ENCODE data around the gene DNASE1L3.

DNA sequence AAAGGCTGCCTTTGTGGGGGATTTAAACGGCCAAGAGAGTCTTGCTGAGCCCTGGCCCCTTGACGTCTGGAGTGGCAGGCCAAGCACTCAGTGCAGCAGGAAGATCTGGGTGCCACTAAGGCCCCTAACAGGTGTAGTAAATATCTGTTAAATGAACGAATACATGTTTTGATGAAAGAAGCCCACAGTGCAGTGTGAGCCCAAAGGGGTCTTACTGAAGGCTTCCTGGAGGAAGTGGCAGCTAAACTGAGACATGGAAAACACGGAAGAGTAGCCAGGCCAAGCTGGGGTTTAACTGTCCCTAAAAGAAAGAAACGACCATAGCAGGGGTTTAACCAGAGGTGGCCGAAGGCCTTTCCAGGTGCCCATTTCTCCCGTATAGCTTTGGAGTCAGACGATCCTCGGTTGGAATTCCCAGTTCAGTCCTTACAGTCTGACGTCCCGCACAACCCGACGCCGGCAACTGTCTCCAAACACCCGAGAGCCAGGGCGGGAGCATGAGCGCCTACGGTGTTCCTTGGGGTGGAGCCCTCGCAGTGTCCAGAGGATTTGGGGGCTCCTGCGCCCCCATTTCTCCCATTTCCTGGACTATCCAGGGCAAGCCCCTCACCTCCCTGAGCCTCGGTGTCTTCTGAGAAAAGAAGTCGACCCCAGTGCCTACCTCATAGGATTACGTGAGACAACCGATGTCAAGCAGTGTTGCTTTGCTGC lies 25.9 kb upstream of the DNASE1L3 start:
- TF ChIP-seq, protein P1, sequence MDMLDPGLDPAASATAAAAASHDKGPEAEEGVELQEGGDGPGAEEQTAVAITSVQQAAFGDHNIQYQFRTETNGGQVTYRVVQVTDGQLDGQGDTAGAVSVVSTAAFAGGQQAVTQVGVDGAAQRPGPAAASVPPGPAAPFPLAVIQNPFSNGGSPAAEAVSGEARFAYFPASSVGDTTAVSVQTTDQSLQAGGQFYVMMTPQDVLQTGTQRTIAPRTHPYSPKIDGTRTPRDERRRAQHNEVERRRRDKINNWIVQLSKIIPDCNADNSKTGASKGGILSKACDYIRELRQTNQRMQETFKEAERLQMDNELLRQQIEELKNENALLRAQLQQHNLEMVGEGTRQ (IDR thresholded peaks at IDR 0.05) = no peak
- TF ChIP-seq POLR2A (IDR thresholded peaks at IDR 0.05; ENCODE audit: low read length) (no peak), PHF8 (IDR thresholded peaks at IDR 0.05; ENCODE audit: borderline replicate concordance, low read depth) (no peak), MAFK (IDR thresholded peaks at IDR 0.05; ENCODE audit: partially characterized antibody) (no peak), MAZ (IDR thresholded peaks at IDR 0.05; ENCODE audit: borderline replicate concordance, low read depth, low read length) (no peak), FOSL2 (IDR thresholded peaks at IDR 0.05) (no peak), FOSL2 (CRISPR knock-in tag; IDR thresholded peaks at IDR 0.05) (no peak)
- TF ChIP-seq, protein P2, sequence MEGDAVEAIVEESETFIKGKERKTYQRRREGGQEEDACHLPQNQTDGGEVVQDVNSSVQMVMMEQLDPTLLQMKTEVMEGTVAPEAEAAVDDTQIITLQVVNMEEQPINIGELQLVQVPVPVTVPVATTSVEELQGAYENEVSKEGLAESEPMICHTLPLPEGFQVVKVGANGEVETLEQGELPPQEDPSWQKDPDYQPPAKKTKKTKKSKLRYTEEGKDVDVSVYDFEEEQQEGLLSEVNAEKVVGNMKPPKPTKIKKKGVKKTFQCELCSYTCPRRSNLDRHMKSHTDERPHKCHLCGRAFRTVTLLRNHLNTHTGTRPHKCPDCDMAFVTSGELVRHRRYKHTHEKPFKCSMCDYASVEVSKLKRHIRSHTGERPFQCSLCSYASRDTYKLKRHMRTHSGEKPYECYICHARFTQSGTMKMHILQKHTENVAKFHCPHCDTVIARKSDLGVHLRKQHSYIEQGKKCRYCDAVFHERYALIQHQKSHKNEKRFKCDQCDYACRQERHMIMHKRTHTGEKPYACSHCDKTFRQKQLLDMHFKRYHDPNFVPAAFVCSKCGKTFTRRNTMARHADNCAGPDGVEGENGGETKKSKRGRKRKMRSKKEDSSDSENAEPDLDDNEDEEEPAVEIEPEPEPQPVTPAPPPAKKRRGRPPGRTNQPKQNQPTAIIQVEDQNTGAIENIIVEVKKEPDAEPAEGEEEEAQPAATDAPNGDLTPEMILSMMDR (IDR thresholded peaks at IDR 0.05) = no peak
- TF ChIP-seq, protein P3, sequence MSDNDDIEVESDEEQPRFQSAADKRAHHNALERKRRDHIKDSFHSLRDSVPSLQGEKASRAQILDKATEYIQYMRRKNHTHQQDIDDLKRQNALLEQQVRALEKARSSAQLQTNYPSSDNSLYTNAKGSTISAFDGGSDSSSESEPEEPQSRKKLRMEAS (IDR thresholded peaks at IDR 0.05) = no peak

Data from A549 (cell line).